CD4-positive, alpha-beta T cell treated with Interleukin-12 subunit alpha and Interleukin-12 subunit beta, for 1 hour (primary cell): ENCODE results near the gene LPP.

Source experiments
- DNase-seq: peaks from one replicate; pipeline ENCODE4 v3.0.0-alpha.2; 2020

The LPP gene

DNA sequence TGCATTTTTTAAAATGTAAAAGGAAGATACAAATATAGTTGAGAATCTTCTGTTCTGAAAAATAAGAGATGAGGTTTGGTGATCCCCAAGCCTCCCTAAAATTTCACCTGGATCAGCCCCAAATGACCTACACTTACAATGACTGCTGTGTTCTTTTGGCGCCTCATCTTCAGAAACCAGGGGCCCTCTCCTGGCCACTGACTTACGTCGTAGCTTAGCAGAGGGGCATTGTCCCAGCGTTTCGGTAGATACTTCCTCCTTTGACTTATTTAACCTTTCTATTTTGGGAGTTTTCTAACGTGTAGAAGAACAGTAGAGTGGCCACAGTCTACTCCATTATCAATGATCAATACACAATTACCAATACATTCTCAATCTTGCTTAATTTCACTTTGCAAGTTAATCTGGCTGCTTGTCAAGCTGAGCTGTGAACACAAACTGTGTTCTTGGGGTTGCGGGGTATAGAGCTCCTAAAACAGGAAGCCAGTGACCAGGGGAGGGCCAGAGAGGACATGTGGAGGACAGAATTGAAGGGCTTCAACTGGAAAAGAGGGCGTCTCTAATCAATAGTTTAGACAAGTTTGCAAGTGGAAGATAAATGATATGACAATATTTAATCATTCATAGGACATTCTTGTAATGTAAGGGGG lies 419.5 kb downstream of the LPP start:
- no peak for DNase-seq

DNA sequence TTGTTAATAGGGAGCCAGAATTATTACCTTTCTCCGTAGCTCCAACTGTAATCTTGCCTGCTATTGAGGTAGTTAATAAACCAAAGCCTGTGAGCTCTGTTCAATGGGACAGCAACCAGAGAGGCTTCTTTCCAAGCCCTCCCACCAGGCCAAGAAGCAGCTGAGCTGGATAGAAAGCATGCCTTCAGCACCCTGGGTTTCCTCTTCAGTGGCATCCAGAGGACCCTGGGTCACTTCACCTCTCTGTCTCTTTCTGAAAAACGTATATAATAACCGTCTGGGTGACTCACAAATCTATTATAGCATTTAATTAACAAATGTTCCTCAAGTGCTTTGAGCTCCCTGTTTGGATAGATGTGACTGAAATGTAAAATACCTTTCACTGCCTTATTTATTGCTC lies 420.0 kb downstream of the LPP start:
- no peak for DNase-seq

DNA sequence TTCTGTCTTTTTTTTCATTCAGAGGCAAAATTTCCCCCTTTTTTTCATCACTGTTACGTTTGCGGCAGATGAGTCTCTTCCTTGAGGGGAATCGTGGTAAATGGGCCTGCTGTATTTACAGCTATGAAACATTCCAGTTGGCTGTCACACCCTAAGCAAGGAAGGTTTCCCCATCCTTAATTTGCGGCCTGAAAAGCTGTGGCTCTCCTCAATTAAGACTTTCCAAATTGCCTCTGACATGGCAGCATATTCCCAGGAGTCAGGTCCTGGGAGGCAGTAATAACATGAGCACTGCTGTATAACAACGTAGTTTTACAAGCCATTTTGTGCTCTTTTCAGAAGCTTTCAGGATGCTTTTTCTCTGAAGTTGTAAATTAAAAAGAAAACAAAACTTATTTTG lies 420.9 kb downstream of the LPP start:
- no peak for DNase-seq

DNA sequence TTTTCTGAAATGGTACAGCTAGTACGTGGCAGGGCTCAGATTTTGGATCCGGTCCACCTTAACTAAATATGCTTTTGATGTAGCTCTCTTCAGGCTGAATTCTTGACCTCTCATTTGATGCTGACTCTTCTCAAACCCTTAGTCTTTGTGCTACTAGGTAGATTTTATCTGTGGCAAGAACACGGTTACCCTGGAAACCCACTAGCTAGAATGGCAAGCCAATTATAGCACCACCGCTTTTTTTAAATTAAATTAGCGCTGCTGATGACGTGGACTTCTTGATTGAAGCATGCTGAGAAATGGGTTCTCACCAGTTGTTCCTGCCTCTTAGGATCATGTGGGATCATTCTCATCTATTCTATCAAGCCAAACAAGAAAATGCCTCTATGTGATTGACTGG lies 421.5 kb downstream of the LPP start:
- DNase-seq: no peak

DNA sequence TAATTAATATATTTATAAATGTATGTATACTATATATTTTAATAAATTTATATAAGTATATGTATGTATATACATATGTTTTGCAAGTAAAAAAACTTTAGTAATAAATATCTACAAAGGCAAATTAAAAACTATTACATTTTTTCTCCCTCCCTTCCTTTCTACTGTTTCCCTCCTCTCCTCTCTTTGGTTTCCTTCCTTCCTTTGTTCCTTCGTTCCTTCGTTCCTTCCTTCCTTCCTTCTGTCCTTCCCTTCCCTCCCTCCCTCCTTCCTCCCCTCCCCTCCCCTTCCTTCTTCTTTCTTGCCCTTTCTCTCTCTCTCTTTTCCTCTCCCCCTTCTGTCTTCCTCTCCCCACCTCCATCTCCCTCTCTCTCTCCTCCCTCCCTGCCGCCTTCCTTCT lies 423.6 kb downstream of the LPP start:
- no peak for DNase-seq

DNA sequence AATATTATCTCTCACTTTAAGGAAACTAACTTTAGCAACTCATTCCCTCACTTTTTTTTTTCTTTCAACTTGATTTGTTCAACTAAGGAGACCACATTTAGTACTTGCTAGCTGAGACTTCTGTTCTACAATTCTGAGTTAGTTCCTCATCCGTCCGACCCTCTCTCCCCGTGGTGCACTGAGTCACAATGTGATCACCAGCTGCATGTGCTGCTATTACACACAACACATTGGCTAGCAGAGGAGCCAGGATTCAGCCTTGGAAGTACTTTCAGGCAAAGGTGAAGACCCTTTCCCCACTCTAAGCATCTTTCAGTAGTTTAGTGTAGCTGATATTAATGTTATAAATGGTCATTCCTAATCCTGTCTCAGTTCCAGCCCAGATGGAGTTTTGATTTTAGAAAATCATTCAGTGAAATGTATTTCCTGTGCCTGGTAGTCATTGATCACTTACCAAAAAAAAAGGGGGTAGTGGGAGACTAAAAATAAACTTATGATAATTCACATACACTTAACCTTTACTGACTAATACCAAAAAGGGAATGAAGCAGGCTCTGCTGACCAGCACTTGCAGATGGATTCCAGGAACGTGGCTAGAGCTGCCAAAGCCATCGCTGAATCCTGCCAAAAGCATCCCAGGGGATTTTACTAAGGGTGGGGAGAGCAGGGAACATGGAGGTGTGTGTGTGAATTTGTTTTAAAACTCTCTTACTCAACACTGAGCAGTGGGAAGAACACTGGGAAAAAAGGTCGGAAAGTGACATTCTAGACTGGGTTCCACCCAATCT lies 424.8 kb downstream of the LPP start:
- no peak for DNase-seq

DNA sequence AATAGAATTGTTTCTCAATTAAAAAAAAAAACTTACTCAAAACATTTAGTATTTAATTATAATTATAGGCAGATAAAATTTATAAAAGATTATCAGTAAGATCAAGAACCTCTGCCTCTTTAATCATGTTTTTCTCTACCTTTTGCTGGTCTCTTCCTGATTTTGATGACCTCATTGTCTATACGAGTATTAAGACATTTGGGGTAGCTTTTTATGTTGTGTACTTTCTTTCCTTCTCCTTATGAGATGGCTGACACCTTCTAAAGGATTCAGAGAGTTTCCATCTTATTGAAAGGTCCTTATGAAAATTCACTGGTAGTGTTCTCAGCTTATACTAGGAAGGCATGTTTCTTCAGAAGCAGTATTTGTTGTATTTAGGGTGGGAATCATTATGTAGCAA lies 426.3 kb downstream of the LPP start:
- no peak for DNase-seq

DNA sequence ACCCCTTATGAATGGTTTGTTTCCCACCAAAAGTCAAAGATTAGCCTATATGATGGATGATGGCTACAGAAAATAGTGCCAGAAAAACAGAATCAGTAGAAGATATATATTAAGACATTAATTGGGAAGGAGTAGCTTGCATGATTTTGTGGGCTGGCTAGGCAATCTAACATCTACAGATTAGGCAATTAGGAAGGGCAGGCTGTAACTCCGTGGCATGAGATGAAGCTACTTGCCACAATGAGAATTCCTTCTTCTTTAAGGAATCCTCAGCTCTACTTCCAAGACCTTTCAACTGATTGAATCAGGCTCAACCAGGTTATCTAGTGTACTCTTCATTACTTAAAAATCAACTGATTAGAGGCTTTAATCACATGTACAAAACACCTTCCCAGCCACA lies 426.7 kb downstream of the LPP start:
- DNase-seq: no peak

DNA sequence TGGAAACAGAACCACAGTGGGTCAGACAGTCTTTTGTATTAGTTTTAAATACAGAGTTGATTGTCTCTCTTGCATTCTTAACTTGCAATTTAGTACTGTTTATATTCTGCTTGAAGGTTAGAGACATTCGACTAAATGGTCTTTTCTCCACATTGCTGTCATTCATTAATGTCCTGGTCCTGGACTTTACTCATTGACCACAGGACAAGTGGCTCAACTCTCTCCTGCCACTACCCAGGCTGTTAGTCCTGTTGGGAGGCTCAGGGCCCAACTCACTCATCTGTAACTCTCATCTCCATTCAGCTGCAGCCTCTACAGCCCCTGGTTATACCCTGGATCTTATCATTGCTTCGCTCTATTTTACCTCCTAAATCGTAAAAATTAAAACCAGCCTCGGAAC lies 427.4 kb downstream of the LPP start:
- no peak for DNase-seq

DNA sequence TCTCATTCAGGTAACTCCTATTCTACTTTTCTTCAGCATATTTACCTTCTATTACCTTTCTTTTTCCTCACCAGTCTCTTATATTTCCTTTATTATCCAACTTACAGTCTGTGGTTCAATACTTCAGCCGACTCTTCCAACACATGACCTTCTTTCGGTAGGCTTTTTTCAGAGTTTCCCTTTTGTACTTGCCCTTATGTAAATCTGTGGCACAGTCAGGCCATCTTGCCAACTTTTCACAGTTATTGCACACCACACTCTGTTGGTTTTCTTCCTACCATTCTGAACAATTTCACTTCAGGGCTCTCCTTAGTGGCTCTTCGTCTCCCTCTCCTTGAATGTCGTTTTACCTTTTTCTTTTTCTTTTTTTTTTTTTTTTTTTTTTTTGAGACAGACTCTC lies 427.8 kb downstream of the LPP start:
- DNase-seq: no peak

DNA sequence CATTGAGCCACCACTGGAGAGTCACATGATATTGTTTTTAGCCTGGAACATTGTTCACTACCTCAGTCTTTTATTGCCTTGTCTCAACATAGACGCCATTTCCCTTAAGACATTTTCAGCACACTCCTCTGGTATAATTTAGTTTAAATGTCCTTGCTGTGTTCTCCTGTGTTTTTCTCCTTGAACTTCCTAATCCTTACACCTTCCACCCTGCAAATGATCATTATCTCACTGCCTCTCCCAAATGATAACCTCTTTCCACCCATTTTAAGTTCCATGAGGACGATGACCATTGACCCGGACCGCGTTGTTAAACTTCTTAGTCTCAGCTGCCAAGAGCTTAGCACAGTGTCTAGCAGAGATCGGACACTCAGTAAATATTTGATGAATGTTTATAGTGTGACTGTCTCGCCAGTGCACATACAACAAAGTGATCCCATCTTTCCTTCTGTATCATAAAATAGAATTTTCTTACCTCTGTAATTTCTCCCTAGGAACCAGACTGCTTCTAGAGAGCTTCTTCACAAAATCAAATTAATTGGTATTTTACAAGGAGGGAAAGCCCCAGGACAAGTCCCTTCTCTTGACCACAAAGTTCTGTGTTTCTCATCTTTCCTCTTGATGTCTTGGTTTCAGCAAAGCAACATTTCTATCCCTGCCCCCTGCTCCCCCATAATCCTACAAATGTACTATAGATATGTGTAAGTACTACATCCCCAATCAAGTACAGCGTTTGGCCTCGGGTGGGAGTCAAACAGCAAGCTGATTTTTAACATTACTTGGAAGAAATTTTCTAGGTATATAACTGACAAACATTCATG lies 429.6 kb downstream of the LPP start:
- DNase-seq: no peak

DNA sequence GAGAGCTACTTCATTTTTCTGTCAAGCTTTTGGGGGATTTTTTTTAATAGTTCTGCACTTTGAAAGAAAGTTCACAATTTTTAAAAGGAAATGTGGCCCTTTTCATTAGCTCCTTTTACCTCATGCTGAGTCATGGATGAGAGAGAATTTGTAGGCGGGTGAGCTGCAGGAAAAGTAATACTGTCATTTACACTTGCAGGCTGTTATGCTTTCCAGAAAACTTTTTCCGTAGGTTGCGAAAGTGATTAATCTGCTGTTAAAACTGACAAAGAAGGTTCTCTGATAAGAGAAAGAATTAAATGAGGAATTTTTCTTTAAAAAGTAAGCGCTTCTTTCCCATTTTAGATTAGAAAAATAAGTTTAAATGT lies 430.2 kb downstream of the LPP start:
- no peak for DNase-seq

DNA sequence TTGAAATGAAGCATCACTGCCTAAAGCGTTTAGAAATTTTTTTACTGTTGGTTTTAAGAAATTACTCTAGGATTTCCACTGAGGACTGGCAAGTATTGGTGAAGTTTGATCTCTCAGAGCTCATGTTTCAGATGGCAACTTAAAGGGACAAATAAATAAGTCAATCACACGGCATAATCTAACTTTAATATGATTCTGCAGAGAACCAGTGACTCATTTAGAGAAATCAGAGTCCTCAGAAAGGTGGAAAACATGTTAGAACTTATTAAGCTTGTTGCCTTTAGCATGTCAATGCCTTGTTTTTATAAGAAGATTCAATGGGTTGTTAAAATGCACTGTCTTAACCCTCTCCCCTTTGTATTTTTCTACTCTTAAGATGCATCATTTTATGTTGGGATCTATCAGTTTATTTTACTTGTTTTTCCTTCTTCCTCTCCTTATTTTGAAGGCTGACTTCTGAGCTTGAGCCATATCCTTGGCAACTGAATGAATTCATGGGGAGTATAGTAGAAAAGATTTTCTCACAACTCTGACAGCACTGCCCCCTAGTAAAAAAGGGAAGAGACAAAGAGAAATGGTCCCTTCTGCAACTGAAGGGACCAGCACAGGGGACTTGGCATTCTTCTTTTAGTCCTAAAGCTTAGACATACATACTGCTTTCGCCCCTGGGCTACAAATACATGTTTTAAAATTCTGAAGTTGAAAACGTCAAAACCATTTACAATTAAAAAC lies 431.2 kb downstream of the LPP start:
- DNase-seq: no peak

DNA sequence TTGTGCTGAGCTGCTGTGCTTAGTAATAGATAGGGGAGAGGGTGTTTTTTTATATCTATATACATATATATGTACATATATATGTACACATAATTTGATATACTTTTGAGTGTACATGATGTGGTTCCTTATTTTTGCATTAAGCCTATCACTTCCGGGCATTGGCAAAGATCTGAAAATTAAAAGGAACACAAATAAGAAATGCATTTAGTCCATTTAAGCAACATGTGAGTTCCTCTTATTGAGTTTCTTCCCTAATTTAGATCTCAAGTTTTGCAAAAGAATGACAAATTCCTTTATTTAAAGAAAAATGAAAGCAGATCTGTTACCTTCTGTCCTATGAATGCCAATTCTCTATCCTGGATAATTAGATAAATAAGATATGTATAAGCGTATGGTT lies 435.1 kb downstream of the LPP start:
- DNase-seq: no peak

DNA sequence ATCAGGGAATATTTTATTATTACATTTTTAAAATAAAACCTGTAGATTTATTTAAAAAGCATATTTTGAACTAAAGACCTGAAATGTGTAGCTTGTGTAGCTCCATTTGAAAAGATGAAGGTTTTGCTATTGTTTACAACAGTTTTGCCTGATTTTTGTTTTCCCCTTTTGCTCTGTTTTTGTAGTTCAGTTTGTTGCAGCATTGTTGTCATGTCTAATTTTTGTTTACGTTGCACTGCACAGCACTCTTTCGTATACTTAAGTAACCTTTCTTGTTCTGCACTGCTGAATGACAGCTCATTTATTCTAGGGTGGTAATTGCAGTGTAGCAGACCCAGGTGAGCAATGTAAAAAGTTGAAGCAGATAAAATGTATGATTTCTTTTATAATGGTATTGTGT lies 435.8 kb downstream of the LPP start:
- no peak for DNase-seq

DNA sequence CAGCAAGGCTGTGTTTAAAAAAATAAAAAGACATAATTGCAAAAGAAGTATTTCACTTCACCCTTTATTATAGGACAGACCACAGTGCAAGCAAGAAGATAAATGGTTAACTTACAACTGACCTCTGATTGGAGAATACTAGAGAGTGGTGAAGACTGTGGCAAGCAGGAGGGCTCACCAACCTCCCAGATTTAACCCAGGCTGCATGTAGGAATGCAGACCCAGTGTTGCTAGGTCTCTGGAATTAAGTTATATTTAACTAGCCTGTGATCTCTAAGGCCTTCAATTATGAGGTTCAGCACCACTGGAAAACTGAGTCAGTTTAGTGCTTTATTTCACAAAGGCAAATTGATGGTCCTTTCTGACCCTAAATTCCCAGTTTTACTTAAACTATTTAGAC lies 436.6 kb downstream of the LPP start:
- no peak for DNase-seq

DNA sequence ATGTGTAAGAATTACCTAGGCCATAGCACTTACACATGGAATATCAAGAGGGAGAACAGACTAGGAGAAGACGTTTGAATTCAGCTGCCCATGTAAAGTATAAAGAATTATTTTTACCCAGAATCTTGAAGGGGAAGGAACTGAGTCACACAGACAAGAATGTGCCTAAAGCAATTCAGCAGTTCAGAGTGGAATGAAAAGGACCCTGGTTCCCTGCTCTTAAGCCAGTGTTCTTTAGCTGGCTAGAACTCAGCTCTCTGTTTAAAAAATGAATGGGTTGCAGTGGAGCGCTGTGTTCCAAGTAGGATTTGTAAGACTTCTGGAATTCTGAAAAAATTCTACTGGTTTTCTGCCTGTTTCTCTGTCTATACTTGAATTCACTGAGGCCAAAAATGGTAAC lies 440.2 kb downstream of the LPP start:
- DNase-seq: no peak

DNA sequence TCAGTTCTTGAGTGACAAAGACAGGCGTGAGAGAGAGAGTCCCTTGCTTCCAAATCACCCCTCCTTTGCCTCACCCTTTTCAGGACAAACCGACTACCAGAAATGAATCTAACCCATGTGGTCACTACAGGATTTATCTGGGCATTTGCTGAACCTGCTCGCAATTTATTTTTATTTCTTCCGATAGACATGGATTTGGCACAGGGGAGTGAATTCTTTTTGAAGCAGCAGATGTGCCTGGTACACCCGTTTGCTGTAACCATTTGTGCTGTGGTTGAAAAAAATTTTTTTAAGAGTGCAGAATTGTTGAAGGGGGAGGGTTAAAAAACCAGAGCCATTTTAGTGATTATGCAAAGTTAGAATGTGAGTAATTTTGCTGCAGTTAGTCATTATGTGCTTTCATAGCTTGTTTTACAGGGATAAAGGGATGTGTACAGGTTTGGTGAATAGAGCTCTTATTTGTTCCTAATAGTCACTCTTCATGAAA lies 442.0 kb downstream of the LPP start:
- DNase-seq: no peak

DNA sequence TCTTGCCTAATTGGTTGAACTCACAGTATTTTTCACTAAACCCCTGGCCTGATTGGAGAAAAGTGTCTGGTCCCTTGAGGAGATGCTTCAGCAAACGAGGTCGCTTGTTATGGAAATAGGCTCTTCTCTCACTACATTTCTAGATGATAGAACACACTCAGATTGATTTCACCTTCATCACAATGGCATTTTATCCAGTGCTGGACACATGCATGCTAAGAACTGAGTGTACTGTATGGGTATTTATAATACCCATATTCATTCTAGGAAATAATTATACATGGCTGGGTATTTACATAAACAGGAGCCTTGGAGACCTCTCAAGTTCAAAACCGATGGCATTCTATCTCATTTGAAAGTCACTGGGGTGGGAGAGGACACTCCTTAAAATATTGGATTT lies 444.9 kb downstream of the LPP start:
- DNase-seq: no peak

DNA sequence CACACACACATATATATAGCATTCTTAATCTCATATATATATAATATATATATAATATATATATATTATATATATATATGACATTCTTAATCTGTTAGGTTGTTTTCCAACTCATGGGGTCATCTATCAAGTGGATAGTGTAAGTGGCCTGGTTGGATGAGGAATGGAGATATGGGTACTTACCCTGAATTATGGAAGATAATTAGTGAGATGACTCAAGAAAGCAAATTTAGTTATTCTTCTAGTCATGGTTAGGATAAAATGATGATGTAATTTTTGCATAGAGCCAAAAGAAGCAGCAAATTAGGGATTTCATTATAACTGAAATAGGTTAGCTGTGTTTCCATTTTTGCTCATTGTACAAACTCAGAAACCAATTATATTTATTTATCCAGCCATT lies 448.2 kb downstream of the LPP start:
- DNase-seq: no peak

DNA sequence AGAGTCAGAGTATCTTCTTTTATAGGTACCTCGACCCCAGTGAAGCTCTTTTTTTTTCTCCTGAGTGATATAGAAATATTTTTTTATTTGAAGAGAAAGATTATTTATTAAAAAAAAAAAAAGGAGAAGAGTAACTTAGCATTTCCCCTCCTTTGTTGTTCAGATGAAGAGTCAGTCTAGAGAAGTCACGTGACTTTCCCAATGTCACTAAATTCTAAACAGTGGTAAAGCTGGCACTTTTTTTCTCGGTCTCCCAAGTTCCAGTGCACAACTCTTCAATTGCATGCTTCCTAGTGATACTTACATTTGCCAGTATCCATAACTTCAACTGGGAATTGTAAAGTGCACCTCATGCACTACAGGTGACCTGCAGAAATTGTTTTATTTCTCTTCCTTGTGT lies 448.7 kb downstream of the LPP start:
- DNase-seq: no peak

DNA sequence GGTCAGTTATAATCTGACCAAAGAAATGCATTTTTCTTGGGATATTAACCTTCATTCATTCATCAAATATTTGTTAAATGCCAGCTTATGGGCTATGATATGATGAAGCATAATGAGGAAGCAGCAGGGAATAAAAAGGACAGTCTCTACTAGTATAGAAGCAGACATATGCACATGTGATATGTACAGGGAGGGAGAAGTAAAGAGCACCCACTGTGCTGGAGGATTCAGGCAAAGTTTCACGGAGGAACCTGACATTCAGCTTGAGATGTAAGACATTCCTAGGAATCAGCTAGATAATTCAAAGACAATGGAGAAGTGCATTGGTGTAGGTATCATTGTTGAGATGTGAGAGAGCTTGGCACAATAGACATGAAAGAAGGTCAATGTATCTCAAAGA lies 450.7 kb downstream of the LPP start:
- no peak for DNase-seq

DNA sequence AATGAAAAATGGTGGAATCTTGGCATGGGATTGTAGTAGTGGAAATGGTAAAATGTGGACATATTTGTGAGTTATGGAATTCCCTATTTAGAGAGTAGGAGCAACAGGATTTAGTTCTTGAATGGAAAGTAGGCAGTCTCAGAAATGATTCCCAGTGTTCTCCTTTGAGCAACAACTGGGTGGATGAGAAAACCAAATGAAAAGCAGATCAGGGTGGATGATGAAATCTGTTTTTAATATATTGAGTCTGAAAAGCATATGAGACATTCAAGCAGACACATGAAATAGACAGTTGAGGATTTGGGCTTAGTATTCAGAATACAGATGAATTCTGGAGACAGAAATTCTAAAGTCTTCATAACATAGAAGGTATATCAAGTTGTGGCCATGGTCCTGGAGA lies 451.3 kb downstream of the LPP start:
- DNase-seq: no peak
